ENCODE results near the gene MED17.
A peak's percentile ranks its signal among the peaks of the same experiment; 100 is the strongest.
"Not testable (repeated sequence)": the region's sequence is repeated elsewhere in the genome, so short reads cannot be mapped to it uniquely, and the experiment has no call there.

Gene MED17

DNA sequence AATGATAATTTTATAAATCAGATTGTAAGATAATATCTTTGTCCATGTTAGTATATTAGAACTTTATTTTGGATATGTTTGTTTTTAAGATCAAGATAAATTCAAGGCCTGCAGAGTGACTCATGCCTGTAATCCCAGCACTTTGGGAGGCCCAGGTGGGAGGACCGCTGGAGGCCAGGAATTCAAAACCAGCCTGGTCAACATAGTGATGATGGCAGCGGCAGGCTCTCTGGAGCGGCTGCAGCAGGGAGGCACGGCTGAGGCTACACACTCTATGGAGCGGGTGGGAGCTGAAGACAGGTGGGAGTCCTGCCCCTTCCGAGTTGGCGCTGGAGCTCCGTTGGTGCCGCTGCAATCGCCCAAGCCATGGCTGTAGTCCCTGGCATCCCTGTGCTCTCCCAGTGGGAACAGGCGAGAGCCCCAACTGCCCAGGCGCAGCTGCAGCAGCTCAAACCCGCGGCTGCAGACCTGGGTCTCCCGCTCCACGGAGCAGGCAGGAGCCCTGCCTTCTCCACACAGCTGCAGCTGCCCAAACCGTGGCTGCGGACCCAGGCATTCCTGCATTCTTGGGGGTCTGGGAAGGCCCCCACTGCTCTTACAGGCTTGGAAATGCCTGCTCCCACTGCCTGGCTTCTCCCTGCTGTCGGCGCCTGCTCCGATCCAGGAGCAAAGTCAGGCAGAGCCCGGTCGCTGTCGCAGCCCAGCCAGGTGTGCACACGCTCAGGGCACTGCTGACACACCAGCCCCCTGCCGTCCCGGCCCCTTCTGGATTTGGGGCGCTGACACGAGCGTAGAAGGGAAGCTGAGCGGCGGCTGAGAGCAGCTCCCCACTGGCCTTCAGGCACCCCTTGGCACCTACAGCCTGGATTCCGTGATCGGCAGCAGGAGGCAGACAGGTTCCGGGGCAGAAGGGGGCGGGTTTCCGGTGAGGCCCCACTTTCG lies 25.9 kb upstream of the MED17 start:
- DNase-seq (ENCODE audit: low read depth in 3 of 3), result no peak

DNA sequence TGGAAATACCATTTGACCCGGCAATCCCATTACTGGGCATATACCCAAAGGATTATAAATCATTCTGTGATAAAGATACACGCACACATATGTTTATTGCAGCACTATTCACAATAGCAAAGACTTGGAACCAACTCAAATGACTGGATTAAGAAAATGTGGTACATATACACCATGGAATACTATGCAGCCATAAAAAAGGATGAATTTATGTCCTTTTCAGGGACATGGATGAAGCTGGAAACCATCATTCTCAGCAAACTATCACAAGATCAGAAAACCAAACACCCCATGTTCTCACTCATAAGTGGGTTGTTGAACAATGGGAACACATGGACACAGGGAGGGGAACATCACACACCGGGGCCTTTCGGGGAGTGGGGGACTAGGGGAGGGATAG lies 25.0 kb upstream of the MED17 start:
- not testable (repeated sequence) for DNase-seq (ENCODE audit: low read depth in 3 of 3)

DNA sequence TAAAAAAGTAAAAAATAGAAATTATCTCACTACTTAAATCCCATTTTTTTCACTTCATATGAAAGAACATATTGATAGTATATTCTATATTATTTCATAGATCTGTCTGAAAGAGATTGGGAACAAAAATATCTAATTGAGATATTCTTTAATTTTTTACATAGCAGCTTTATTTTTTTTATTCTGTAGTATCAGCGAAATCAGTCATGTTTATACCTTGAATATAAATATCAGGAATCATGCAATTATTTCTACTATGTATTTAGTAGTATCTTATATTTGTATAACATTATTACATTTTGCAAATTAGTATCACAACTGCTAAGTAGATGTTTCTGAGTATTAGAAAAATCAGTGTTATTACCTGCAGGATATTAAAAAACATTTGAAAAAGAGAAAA lies 22.2 kb upstream of the MED17 start:
- no peak for DNase-seq (ENCODE audit: low read depth in 3 of 3)

DNA sequence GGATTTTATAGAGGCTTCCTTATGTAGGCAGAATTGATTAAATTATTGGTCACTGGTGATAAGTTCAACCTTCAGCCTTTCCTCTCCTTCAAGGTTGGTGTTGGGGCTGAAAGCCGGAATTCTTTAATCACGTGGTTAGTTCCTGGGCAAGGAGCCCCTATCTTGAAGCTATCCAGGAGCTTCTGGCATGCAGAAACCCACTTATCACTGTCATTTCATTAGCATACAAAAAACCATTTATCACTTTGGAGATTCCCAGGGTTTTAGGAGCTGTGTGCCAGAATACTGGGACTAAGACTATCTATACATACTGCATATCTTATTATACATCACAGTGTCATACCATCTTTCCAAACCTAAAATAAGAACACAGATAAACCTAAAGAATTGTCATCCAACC lies 18.5 kb upstream of the MED17 start:
- DNase-seq (ENCODE audit: low read depth in 3 of 3), result no peak

DNA sequence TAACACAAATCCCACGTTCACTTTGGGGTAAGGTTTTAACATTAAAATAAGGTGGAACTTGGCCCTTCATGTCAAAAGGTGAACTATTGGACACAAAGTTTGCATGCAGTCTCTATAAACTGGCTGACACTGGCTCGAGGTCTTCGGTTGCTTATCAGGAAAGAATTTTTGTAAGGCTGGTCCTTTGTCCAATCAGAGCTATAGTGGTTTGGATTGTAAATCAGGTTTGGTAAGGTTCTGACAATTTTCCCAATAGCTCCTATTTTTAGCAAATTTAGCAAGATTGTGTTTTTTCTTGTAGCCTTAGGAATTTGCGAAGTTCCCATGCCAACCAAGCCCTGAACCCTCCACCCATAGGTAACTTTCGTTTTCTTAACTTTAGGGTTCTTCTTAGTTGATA lies 17.6 kb upstream of the MED17 start:
- no peak for DNase-seq (ENCODE audit: low read depth in 3 of 3)

DNA sequence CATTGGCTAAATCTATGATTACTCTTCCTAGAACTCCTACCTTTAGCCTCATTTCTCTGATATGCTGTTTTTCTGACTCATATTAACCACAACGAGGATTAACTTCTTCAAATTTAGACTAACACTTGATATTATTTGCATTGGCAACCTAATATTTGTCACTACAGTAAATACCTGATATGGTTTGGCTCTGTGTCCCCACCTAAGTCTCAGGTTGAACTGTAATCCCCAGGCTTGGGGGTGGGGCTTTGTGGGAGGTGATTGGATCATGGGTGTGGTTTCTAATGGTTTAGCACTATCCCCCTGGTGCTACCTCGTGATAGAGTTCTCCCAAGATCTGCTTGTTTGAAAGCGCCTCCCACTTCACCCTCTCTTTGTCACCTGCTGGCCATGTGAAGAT lies 17.1 kb upstream of the MED17 start:
- no peak for DNase-seq (ENCODE audit: low read depth in 3 of 3)

DNA sequence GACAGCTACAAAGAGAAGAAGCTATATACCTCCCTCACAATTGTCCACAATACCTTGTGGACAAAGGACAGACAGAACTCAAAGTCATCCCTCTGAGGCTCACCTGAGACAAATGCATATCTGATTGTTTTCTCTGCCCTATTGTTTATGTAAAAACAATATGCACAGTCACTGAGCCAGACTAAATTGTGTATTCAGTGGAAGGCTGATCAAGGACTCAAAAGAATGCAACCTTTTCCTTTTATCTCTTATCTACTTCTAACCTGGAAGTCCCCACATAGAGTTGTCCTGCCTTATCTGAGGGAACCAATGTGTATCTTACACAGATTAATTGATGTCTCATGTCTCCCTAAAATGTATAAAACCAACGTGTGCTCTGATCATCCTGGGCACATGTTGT lies 13.9 kb upstream of the MED17 start:
- DNase-seq (ENCODE audit: low read depth in 3 of 3), result no peak

DNA sequence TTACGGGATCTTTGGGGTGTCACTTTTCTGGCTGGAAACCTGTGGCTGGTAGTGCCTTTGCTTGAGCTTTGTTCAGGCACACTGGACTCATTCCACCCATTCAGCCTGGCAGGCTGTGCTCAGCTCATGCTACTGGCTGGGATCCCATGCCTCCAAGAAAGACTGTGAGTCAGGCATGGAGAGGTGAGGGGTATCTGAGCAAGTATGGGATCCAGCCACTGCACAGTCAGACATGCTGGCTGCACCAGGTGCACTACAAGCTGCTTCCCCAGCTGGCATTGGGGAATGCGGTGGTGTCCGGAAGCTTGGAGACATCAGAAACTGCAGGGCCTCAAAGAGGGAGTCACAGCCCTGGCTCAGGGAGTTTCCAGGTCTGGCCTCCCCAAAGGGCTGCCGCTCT lies 12.0 kb upstream of the MED17 start:
- no peak for DNase-seq (ENCODE audit: low read depth in 3 of 3)

DNA sequence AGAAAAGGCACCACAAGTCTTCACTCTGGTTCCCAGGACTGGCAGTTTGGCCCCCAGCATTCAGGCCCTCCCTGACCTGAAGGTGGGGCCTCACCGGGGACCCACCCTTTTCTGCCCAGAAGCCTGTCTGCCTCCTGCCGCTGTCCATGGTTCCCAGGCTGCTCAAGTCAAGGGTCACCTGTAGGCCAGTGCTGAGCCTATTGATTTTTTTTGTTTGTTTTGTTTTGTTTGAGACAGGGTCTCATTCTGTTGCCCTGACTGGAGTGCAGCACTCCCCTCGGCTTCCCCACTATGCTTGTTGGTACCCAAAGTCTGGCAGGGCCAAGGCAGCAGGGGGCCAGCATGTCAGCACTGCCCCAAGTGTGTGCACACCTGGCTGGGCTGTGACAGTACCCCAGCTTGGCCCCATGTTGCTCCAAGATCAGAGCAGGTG lies 11.0 kb upstream of the MED17 start:
- no peak for DNase-seq (ENCODE audit: low read depth in 3 of 3)

DNA sequence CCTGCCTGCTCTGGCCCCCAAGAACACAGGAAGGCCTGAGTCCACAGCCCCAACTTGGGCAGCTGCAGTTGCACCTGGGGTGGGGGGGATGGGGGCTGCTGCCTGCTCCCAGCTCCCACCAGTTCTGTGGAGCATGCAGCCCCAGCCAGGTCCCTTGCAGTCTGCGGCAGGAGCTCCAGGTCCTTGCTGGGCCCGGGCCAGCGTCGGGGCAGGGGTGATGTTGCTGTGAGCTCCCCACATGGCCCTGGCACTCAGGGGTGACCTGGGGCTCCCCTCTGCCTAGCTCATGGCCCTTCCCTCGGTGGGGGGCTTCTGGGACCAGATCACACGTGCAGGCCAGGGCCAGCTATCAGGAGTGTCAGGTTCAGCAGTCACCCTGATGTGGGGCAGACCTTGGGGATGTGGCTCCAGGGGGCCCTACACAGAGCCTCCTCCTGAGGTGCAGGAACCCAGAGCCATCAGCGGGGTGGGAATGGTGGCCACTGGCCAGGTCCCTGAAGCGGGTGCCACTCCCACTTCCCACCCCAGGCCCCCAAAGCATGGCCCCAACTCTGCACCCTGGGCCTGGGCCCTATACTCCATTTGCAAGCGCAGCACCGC lies 10.4 kb upstream of the MED17 start:
- DNase-seq (ENCODE audit: low read depth in 3 of 3), result no peak

DNA sequence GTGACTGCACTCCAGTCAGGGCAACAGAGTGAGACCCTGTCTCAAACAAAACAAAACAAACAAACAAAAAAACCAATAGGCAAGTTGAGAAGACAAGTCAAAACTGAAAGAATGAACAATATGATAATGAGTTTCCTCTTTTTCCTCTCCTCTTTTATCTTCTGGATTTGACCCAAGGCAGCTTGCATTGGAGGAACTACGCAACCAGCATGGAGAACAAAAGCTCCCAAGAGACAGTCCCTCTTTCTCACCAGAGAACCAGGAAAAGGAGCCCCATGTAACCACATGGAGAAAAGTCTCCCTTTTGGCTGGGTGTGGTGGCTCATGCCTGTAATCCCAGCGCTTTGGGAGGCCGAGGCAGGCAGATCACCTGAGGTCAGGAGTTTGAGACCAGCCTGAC lies 9.5 kb upstream of the MED17 start:
- DNase-seq (ENCODE audit: low read depth in 3 of 3), result not testable (repeated sequence)

DNA sequence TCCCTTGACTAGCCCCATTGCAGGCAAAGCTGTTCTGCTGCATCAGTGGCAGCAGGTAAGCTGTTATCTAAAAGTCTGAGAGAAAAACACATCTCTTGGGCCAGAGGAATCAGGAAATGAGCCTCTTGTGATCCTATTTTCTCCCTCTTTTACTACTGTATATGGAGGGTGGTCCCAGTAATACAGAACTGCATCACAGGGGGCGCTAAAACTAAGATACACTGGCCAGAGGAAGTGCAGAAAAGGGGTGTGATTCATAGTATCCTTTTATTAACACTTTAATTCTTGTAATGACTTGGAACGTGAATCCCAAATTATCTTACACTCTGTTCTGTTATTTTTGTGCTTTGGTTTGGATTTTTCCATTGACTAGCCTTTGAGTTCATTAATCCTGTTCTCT lies 8.8 kb upstream of the MED17 start:
- no peak for DNase-seq (ENCODE audit: low read depth in 3 of 3)

DNA sequence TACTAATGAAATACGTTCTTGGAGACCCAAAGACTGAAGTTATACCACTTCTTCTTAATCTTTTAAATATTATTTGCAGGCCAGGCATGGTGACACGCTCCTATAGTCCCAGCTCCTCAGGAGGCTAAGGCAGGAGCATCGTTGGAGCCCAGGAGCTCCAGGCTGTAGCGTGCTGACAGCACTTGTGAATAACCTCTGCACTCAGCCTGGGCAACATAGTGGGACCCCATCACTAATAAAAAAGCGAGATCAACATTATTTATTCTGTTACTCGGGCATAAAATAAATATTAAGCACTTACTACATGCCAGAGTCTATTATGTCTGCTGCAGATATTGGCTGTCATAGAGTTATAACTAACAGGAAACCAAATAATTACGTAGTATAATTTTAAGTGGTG lies 720 bp upstream of the MED17 start:
- no peak for DNase-seq (ENCODE audit: low read depth in 3 of 3)

DNA sequence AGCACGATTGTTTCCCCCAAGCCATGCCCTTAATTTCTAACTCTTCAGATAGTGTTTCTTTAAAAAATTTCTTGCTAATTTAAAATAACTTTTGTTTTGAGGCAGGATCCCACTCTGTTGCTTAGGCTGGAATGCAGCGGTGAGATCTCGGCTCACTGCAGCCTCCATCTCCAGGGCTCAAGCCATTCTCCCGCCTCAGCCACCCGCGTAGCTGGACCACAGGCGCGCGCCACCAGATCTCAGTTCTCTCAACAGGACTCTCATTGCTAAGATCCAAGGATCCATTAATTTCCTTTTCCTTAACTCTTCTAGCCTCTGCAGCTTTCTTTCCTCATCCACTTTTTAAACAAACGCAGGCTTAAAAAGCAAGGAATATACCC lies 327 bp upstream of the MED17 start:
- no peak for DNase-seq (ENCODE audit: low read depth in 3 of 3)

DNA sequence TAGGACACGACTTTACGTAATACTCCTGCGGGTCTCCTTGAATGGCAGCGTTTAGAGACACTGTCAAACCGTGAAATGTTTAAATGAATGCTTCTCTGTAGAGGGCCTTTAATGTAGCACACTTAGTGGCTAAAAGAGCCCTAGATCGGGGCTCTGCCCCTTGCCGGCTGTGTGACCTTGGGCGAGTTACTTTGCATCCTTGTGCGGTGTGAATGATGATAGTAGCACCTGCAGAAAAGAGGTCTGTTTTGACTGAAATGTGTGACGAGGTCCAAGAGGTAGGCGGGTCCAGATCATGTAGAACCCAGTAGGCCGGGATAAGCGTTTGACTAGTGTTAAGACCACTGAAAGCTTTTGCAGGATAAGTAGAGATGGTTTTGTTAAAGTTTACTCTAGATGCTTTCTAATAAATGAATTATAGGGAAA lies 866 bp downstream of the MED17 start:
- DNase-seq (ENCODE audit: low read depth in 3 of 3), result peak in 1 of 3 experiments; percentile 9

DNA sequence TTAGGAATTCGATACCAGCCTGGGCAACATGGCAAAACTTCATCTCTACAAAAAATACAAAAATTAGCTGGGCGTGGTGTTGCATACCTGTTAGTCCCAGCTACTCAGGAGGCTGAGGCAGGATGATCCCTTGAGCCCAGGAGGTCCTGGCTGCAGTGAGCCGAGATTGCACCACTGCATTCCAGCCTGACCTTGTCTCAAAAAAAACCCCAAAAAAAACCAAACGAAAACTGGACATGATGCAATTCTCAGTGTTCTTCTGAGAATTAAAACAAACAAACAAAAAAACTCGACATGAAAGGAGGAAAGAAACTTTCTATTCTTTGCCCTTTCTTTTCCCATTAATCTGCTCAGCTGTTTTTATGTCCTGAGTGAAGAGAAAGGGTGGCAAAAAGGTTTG lies 7.4 kb downstream of the MED17 start:
- DNase-seq (ENCODE audit: low read depth in 3 of 3), result no peak

DNA sequence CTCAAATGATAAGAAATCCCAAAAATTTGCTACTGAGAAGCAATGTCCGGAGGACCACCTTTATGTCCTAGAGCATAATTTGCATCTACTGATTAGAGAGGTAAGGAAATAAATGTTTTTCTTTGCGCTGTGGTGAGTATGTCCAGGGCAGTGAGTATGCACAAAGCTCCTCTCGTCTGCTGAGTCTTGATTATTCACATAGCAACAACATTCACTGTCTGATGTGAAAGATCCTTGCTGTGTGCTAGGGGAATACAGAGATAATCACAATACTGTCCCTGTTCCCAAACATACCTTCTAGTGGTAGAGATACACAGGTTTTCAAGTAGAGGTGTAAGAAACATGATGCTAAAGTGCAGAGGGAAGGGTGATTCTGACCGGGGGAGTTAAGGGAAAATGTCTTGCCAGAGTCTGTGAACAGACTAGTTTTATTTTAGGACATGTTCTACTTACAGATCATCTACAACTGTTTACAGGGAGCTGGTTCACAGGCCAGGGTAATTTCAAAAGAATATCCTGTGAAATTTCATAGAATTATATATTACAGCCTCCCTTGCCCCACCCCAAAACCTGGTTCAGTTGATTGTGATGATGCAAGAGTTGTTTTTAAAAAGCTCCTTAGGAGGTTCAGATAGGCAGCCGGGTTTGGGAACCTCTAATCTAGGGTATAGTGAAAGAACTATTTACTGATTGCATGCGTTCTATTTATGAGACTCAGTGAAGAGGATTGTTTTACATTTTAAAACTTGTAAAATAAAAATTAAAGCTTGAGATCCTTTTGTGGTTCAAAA lies 12.6 kb downstream of the MED17 start:
- no peak for DNase-seq (ENCODE audit: low read depth in 3 of 3)

DNA sequence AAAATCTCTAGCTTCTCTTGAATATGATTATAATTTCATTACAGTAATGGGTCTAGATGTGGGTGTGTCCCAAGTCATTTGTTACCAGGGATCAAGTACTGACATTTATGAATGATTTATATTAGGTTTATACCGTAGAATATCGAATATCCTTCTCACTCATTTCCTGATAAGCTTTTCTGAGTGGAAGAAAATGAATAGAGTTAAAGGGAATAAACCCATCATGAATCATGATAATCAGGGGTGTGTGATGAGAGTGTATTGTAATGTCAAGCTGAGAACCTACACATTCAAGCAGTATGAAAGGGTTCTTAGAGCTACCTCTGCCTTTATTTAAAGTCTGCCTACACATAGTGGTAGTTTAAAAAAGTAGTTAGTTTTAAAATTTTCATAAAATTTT lies 17.3 kb downstream of the MED17 start:
- DNase-seq (ENCODE audit: low read depth in 3 of 3), result no peak

DNA sequence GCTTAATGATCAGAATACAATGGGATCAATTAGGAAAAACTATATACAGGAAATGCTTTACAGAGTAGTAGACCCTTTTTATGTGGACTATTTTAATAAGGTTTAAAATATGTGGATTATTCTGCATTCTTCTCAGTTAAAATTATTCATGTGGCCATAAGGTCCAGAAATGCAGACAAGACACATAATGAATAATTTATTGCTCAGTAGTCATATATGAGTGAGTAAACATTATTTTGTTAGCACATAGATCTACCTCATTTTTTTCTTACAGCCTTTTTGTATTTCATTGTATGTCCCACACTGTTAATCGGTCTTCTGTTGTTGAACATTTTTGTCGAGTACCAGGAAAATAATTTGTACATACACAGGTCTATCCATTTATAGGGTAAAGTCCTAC lies 20.8 kb downstream of the MED17 start:
- no peak for DNase-seq (ENCODE audit: low read depth in 3 of 3)

DNA sequence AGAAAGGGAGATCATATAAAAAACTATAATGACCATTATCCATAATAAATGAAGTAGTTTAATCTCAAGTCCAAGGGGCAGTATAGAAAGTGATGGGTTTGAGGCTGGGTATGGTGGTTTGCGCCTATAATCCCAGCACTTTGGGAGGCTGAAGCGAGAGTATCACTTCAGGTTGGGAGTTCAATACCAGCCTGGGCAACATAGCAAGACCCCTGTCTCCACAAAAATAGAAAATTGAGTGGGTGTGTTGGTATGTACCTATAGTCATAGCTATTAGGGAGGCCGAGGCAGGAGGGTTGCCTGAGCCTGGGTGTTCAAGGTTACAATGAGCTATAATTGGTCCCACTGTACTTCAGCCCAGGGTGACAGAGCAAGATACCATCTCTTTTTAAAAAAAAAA lies 23.9 kb downstream of the MED17 start:
- DNase-seq (ENCODE audit: low read depth in 3 of 3), result no peak

DNA sequence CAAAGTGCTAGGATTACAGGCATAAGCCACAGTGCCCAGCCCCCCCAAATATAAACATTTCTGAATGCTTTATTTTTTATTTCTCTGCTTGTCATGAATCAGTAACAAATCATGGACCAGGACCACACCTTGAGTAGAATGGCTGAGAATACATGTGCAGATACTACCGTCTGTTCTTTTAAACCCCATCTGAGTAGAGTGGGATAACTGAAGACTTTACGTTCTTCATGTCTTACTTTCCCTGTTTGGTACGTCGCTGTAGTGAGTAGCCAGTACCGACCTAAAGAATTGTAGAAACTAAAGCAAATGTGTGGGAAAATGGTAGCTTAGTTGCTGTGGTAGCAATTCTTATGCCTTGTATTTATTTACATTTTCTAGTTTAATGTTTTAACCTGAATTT lies 29.9 kb downstream of the MED17 start:
- DNase-seq (ENCODE audit: low read depth in 3 of 3), result no peak

DNA sequence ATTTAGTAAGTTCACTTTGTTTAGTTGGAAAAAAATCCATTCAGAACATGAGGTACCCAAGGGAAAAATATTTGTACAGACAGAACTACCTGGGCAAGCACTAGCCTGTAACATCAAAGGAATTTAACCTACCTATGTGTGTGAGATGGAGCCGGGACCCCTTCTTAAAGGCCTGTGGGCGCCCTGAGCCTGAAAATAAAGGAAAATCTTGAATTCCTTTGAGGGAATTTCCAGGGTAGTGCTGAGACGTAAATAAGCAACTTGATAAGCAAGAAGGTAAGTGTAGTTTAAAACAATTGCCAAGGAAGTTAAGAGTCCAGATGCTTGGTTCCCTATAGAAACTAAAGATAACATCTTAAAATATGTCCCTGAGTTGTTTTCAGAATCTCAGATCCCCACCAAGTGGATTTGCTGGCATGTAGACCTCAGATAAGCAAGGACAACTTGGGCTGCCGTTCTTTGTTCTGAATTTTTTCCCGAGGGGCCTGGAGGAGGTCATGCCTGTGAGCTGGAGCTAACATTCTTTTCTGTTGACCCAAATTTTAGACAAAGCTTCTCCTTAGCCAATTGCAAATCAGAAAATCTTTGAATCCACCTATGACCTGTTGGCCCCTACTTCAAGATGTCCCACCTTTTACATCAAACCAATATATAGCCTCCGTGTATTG lies 31.0 kb downstream of the MED17 start:
- no peak for DNase-seq (ENCODE audit: low read depth in 3 of 3)

Measured in stimulated activated CD4-positive, alpha-beta T cell treated with anti-CD3 and anti-CD28 coated beads, TNF-alpha, amount 100 ng/mL, for 4 hours (primary cell).